ENCODE measurements around the gene CLEC16A. TPM values are rescaled to one million over a fixed set of nuclear protein-coding genes. Genes with fewer than 3 reads are reported as not detected.

CLEC16A gene
- total RNA-seq, 2 donors from 2014 or later, result 31.1 to 32.0 TPM

- Mint-ChIP-seq H3K36me3 (ENCODE audit: low read depth) (peaks cover 14% of the 10 kb centered on the region), H3K27me3 (no peaks in the 10 kb centered on the region), H3K4me1 (peaks cover 19% of the 10 kb centered on the region), H3K4me3 (no peak overlapping the region), H3K27ac (no peak overlapping the region)
- ATAC-seq (no peak), DNase-seq (no peak)
- H3K9me3 ChIP-seq (ENCODE audit: control insufficient read depth, low read length, poor library complexity, severe bottlenecking), result no peaks in the 10 kb centered on the region
Measured at GRCh38 chr16:11123666-11124065, 179.3 kb downstream of the CLEC16A start.

- no peaks in the 10 kb centered on the region for H3K9me3 ChIP-seq (ENCODE audit: control insufficient read depth, low read length, poor library complexity, severe bottlenecking)
- no peak for DNase-seq
- ATAC-seq, result no peak
- H3K4me3 Mint-ChIP-seq, result no peak overlapping the region
- H3K27me3 Mint-ChIP-seq, result no peaks in the 10 kb centered on the region
- peaks cover 18% of the 10 kb centered on the region for H3K4me1 Mint-ChIP-seq
- H3K36me3 Mint-ChIP-seq (ENCODE audit: low read depth), result peaks cover 14% of the 10 kb centered on the region
- H3K27ac Mint-ChIP-seq, result peak overlapping the region; percentile 83
Measured at GRCh38 chr16:11125936-11126335, 181.6 kb downstream of the CLEC16A start.

GRCh38 chr16:11126399-11127054 lies 182.2 kb downstream of the CLEC16A start:
- Mint-ChIP-seq H3K27ac (peak overlapping the region; percentile 83), H3K4me3 (no peak overlapping the region), H3K27me3 (no peaks in the 10 kb centered on the region), H3K4me1 (peaks cover 18% of the 10 kb centered on the region), H3K36me3 (ENCODE audit: low read depth) (peaks cover 14% of the 10 kb centered on the region)
- no peaks in the 10 kb centered on the region for H3K9me3 ChIP-seq (ENCODE audit: control insufficient read depth, low read length, poor library complexity, severe bottlenecking)
- ATAC-seq, result no peak
- no peak for DNase-seq

- H3K4me1 Mint-ChIP-seq, result peaks cover 23% of the 10 kb centered on the region
- no peaks in the 10 kb centered on the region for H3K27me3 Mint-ChIP-seq
- ATAC-seq, result no peak
- peaks cover 10% of the 10 kb centered on the region for H3K36me3 Mint-ChIP-seq (ENCODE audit: low read depth)
- H3K4me3 Mint-ChIP-seq, result no peak overlapping the region
- DNase-seq, result no peak
- no peak overlapping the region for H3K27ac Mint-ChIP-seq
- H3K9me3 ChIP-seq (ENCODE audit: control insufficient read depth, low read length, poor library complexity, severe bottlenecking), result no peaks in the 10 kb centered on the region
Measured at GRCh38 chr16:11127610-11128195, 183.3 kb downstream of the CLEC16A start.

GRCh38 chr16:11128211-11129141 lies 184.1 kb downstream of the CLEC16A start:
- ATAC-seq, result no peak
- H3K36me3 Mint-ChIP-seq (ENCODE audit: low read depth), result peaks cover 8% of the 10 kb centered on the region
- H3K4me1 Mint-ChIP-seq, result peaks cover 23% of the 10 kb centered on the region

GRCh38 chr16:11129378-11129781 lies 185.0 kb downstream of the CLEC16A start:
- Mint-ChIP-seq H3K27ac (no peak overlapping the region), H3K36me3 (ENCODE audit: low read depth) (peaks cover 3% of the 10 kb centered on the region), H3K4me1 (peaks cover 23% of the 10 kb centered on the region), H3K27me3 (no peaks in the 10 kb centered on the region), H3K4me3 (no peak overlapping the region)
- ATAC-seq (no peak), DNase-seq (no peak)
- H3K9me3 ChIP-seq (ENCODE audit: control insufficient read depth, low read length, poor library complexity, severe bottlenecking), result no peaks in the 10 kb centered on the region

More at GRCh38 chr16:11128211-11129141, 184.1 kb downstream of the CLEC16A start:
- Mint-ChIP-seq H3K4me3 (peak overlapping the region; percentile 73), H3K27ac (peak overlapping the region; percentile 78), H3K27me3 (no peaks in the 10 kb centered on the region)
- no peaks in the 10 kb centered on the region for H3K9me3 ChIP-seq (ENCODE audit: control insufficient read depth, low read length, poor library complexity, severe bottlenecking)
- no peak for DNase-seq

- ATAC-seq (no peak), DNase-seq (no peak)
- peaks cover 5% of the 10 kb centered on the region for H3K36me3 Mint-ChIP-seq (ENCODE audit: low read depth)
- H3K4me1 Mint-ChIP-seq, result peaks cover 27% of the 10 kb centered on the region
- no peak overlapping the region for H3K4me3 Mint-ChIP-seq
- H3K9me3 ChIP-seq (ENCODE audit: control insufficient read depth, low read length, poor library complexity, severe bottlenecking), result no peaks in the 10 kb centered on the region
- H3K27ac Mint-ChIP-seq, result peak overlapping the region; percentile 53
- H3K27me3 Mint-ChIP-seq, result no peaks in the 10 kb centered on the region
Measured at GRCh38 chr16:11130978-11131665, 186.8 kb downstream of the CLEC16A start.

- Mint-ChIP-seq H3K27me3 (no peaks in the 10 kb centered on the region), H3K4me3 (peak overlapping the region; percentile 45), H3K4me1 (peaks cover 22% of the 10 kb centered on the region), H3K27ac (no peak overlapping the region), H3K36me3 (ENCODE audit: low read depth) (peaks cover 3% of the 10 kb centered on the region)
- H3K9me3 ChIP-seq (ENCODE audit: control insufficient read depth, low read length, poor library complexity, severe bottlenecking), result no peaks in the 10 kb centered on the region
- ATAC-seq (no peak), DNase-seq (no peak)
Measured at GRCh38 chr16:11131706-11132105, 187.3 kb downstream of the CLEC16A start.

- Mint-ChIP-seq H3K36me3 (ENCODE audit: low read depth) (peaks cover 6% of the 10 kb centered on the region), H3K4me1 (peaks cover 29% of the 10 kb centered on the region), H3K27ac (no peak overlapping the region), H3K4me3 (no peak overlapping the region), H3K27me3 (no peaks in the 10 kb centered on the region)
- no peaks in the 10 kb centered on the region for H3K9me3 ChIP-seq (ENCODE audit: control insufficient read depth, low read length, poor library complexity, severe bottlenecking)
- ATAC-seq (no peak), DNase-seq (no peak)
Measured at GRCh38 chr16:11133344-11133943, 189.1 kb downstream of the CLEC16A start.

- ATAC-seq (no peak), DNase-seq (no peak)
- H3K4me3 Mint-ChIP-seq, result no peak overlapping the region
- H3K9me3 ChIP-seq (ENCODE audit: control insufficient read depth, low read length, poor library complexity, severe bottlenecking), result no peaks in the 10 kb centered on the region
- H3K27me3 Mint-ChIP-seq, result no peaks in the 10 kb centered on the region
- H3K4me1 Mint-ChIP-seq, result peaks cover 31% of the 10 kb centered on the region
- H3K36me3 Mint-ChIP-seq (ENCODE audit: low read depth), result peaks cover 6% of the 10 kb centered on the region
- H3K27ac Mint-ChIP-seq, result no peak overlapping the region
Measured at GRCh38 chr16:11134722-11135463, 190.5 kb downstream of the CLEC16A start.

GRCh38 chr16:11135464-11135973 lies 191.2 kb downstream of the CLEC16A start:
- H3K4me1 Mint-ChIP-seq, result peaks cover 36% of the 10 kb centered on the region
- no peak overlapping the region for H3K4me3 Mint-ChIP-seq
- peaks cover 6% of the 10 kb centered on the region for H3K36me3 Mint-ChIP-seq (ENCODE audit: low read depth)
- H3K27me3 Mint-ChIP-seq, result no peaks in the 10 kb centered on the region
- H3K9me3 ChIP-seq (ENCODE audit: control insufficient read depth, low read length, poor library complexity, severe bottlenecking), result no peaks in the 10 kb centered on the region
- ATAC-seq, result no peak
- DNase-seq, result no peak
- peak overlapping the region; percentile 65 for H3K27ac Mint-ChIP-seq

- no peaks in the 10 kb centered on the region for H3K27me3 Mint-ChIP-seq
Measured at GRCh38 chr16:11136600-11136999, 192.2 kb downstream of the CLEC16A start.

More at GRCh38 chr16:11136600-11136999, 192.2 kb downstream of the CLEC16A start:
- Mint-ChIP-seq H3K4me1 (peaks cover 35% of the 10 kb centered on the region), H3K36me3 (ENCODE audit: low read depth) (peaks cover 6% of the 10 kb centered on the region), H3K4me3 (no peak overlapping the region), H3K27ac (no peak overlapping the region)
- no peaks in the 10 kb centered on the region for H3K9me3 ChIP-seq (ENCODE audit: control insufficient read depth, low read length, poor library complexity, severe bottlenecking)
- ATAC-seq, result no peak
- DNase-seq, result no peak

Data from T-helper 17 cell (primary cell).